Adrenal gland (tissue), 12 donors: ENCODE results near the gene POLQ. TPM values are rescaled to one million over a fixed set of nuclear protein-coding genes. Genes with fewer than 3 reads are reported as not detected.

Experiments used
- DNase-seq, 7 donors: peaks; one replicate each; pipeline ENCODE4 v3.0.0-alpha.2; 2019 to 2020
- H3K27ac ChIP-seq, 5 donors: fragments of 200-600 bp; sonication (generic) in 4 of 5; 1 replicate in 3 of 5; 2 replicates in 2 of 5; pipeline versions ENCODE4 v1.5.1 to v1.8.0; 2016 to 2020; ENCODE audit warnings: mild to moderate bottlenecking in 1 of 5
- H3K27me3 ChIP-seq: fragments of 200-600 bp; 2 replicates; pipeline ENCODE4 v1.8.0; 2021
- H3K36me3 ChIP-seq, 2 donors: fragments of 200-600 bp; replicated peaks in 1 of 2; 1 replicate in 1 of 2; 2 replicates in 1 of 2; pipeline versions ENCODE4 v1.5.1 to v1.8.0; 2018 to 2022
- H3K4me1 ChIP-seq, 2 donors: fragments of 200-600 bp; replicated peaks in 1 of 2; 1 replicate in 1 of 2; 2 replicates in 1 of 2; pipeline versions ENCODE4 v1.5.1 to v1.8.0; 2018 to 2021
- H3K4me3 ChIP-seq, 4 donors: fragments of 200-600 bp; sonication (generic) in 3 of 4; one replicate each; pipeline ENCODE4 v1.5.1; 2016 to 2018
- H3K9me3 ChIP-seq, 3 donors: fragments of 200-600 bp; sonication (generic) in 1 of 3; replicated peaks in 1 of 3; 1 replicate in 2 of 3; 2 replicates in 1 of 3; pipeline versions ENCODE4 v1.5.1 to v1.8.0; 2016 to 2021
- POLR2A ChIP-seq, 2 donors: fragments of 450-650 bp; IDR thresholded peaks; one replicate each; pipeline ENCODE4 v1.6.1; 2017; ENCODE audit warnings: antibody characterized with exemption in 2 of 2, mild to moderate bottlenecking in 2 of 2, moderate library complexity in 1 of 2
- WGBS, 4 donors: extraction: QIAGEN DNeasy Blood & Tissue Kit in 2 of 4; methylation state at CpG; one replicate each; pipeline versions ENCODE4 v1.1.5 to v1.1.7; 2013 to 2017; 5-methylcytosine and 5-hydroxymethylcytosine counted together
- intact Hi-C, 2 donors: fragments of 100-400 bp; cut with DNase I; formaldehyde crosslinking; loops; one replicate each; pipeline versions ENCODE4 v1.14.1 to v1.15.0; 2022 to 2023
- polyA plus RNA-seq, 3 donors: library from polyadenylated mRNA; stranded (reverse); fragments of 200-250 nt in 2 of 3; fragments of 350-450 nt in 1 of 3; fragmentation: Illumina TruSeq in 1 of 3; extraction: RNeasy Lipid Tissue Mini Kit (QIAGEN cat#74804) in 1 of 3; gene quantifications; one replicate each; pipeline ENCODE4 v1.2.3, GENCODE V29; 2013 to 2014
- total RNA-seq, 9 donors: library from RNA; depleted of rRNA in 4 of 9; stranded (reverse); fragments of >200 nt in 4 of 9; fragments of 120-200 nt in 1 of 9; fragmentation: NEBNext Ultra II Directional in 1 of 9; extraction: Animal tissue kit (Norgen Biotek cat#: 25700) in 1 of 9; gene quantifications; one replicate each; pipeline versions ENCODE4 v1.1.0 to v1.2.4, GENCODE V29; 2013 to 2023
- TF ChIP-seq, protein P1 (sequence below), 6 experiments: fragments of 450-650 bp in 4 of 6; fragments of 200-600 bp in 2 of 6; sonication (generic) in 1 of 6; IDR thresholded peaks; 1 replicate in 5 of 6; 2 replicates in 1 of 6; pipeline versions ENCODE4 v1.5.1 to v1.8.0; 2016 to 2021; ENCODE audit warnings: antibody characterized with exemption in 6 of 6, mild to moderate bottlenecking in 2 of 6, moderate library complexity in 1 of 6
- donor health status: healthy with polysubstance abuse.
- donor health status: Bipolar disorder and iron deficiency.
- donor health status: DM: yes; HTN: yes; CAD: no.
- donor health status: DM: no; HTN: no; CAD: no.
- donor health status: DM: no; HTN: no; CAD: no.
- donor health status: DM: yes; HTN: yes; CAD: no.

POLQ gene
- total and polyA plus RNA-seq, 12 donors = 0.06 to 6.3 (median 0.46) TPM

DNA sequence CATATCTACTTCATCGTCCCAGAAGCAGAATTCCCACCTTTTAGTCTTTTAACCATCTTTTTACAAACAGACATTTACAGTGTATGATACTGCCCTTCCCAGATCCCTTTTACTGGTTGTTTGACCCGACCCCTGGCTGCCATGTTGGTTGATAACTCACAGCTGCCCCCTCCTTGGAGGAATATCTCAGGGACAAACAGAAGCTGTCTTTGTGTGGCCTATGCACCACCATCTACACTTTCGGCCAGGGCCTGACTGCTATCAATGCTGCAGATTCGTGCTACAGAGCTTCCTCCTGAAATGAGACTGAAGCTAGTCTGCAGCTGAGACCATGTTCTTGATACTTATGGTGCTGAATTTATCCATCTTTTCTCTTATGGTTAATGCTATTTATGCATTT lies 6.6 kb upstream of the POLQ start:
- Histone ChIP-seq H3K27me3 (no peaks in the 10 kb centered on the region), H3K27ac (peak overlapping the region in 3 of 5 donors; percentile 13 to 64 (median 63)), H3K4me3 (peak overlapping the region in 2 of 4 donors; percentile 1 to 21), H3K36me3 (no peaks in the 10 kb centered on the region), H3K9me3 (no peaks in the 10 kb centered on the region), H3K4me1 (peaks cover 0 to 8% of the 10 kb centered on the region in 2 donors)
- intact Hi-C loops = loop anchor here in 1 of 2 donors (10.0 kb wide), 1 partner anchor 712 kb away; no protein-coding TSS in a partner anchor
- WGBS, 4 donors = 27 to 63% (median 42%) methylated on average over 4 of the region's 4 CpGs
- TF ChIP-seq, protein P1, sequence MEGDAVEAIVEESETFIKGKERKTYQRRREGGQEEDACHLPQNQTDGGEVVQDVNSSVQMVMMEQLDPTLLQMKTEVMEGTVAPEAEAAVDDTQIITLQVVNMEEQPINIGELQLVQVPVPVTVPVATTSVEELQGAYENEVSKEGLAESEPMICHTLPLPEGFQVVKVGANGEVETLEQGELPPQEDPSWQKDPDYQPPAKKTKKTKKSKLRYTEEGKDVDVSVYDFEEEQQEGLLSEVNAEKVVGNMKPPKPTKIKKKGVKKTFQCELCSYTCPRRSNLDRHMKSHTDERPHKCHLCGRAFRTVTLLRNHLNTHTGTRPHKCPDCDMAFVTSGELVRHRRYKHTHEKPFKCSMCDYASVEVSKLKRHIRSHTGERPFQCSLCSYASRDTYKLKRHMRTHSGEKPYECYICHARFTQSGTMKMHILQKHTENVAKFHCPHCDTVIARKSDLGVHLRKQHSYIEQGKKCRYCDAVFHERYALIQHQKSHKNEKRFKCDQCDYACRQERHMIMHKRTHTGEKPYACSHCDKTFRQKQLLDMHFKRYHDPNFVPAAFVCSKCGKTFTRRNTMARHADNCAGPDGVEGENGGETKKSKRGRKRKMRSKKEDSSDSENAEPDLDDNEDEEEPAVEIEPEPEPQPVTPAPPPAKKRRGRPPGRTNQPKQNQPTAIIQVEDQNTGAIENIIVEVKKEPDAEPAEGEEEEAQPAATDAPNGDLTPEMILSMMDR (IDR thresholded peaks at IDR 0.05) = no peak
- TF ChIP-seq POLR2A (IDR thresholded peaks at IDR 0.05) = no peak
- DNase-seq = no peak

DNA sequence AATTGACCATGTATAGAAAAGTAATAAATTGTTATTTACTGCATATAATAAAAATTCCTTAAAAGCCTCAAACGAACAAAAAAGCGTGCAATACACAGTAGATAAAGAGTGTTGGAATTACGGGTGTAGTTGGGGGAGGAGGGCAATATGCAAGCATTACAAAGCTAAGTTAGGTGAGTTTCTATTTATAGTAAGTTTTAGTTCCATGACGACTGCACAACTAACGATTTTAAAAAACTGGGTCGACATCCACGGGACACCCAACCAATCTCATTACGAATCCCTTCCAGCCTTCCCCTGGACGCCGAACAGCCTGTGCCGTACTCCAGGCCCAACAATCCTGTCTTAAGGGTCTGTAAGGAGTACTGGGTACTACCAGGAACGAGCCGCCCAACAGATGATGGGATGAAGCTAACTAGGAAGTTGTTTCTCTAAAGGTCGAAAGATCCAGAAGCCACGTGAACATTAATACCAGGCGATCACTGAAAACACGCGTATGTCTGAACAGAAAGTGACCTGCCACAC lies 677 bp downstream of the POLQ start:
- TF ChIP-seq, protein P1 (IDR thresholded peaks at IDR 0.05) = no peak
- TF ChIP-seq POLR2A (IDR thresholded peaks at IDR 0.05) = no peak
- Histone ChIP-seq H3K9me3 (no peaks in the 10 kb centered on the region), H3K36me3 (no peaks in the 10 kb centered on the region), H3K4me3 (peak overlapping the region in 2 of 4 donors; percentile 38 to 62), H3K27ac (no peak overlapping the region), H3K4me1 (peaks cover 5 to 13% of the 10 kb centered on the region in 2 donors), H3K27me3 (no peaks in the 10 kb centered on the region)
- DNase-seq = no peak
- WGBS, 4 donors = 4 to 6% (median 4%) methylated on average over 18 of the region's 18 CpGs
- intact Hi-C loops = no loop called here

DNA sequence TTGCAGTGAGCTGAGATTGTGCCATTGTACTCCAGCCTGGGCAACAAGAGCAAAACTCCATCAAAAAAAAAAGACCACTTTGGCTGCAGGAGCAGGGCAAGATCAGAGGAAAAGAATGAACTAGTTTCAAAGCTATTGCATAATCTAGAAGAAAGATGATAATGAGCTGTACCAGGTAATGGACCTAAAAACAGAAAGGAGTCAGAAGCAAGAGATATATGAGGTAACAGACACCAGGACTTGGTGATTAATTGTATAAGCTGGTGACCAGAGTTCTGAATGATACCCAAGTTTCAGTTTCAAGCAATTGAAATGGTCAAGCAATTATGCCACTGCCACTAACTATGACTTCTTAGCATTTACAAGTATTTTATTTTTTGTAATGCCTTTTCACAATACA lies 2.9 kb downstream of the POLQ start:
- DNase-seq = no peak

DNA sequence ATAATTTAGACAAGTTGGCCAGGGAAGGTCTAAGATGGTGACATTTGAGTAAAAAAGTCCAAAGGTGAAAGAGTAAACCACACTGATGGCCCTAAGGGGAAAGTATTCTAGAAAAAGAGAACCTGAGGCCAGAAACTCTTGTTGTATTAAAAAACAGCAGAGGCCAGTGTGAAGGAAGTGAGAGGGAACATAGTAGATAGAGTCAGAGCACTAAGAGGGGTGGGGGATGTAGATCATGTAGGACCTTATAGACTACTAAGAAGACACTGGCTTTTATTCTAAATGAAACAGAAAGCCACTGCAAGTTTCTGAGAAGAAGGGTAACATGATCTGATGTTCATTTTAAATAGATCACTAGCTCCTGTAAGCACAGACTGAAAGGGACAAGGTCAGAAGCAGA lies 14.5 kb downstream of the POLQ start:
- Histone ChIP-seq H3K4me3 (no peak overlapping the region), H3K27me3 (no peaks in the 10 kb centered on the region), H3K36me3 (no peaks in the 10 kb centered on the region), H3K27ac (no peak overlapping the region), H3K4me1 (no peaks in the 10 kb centered on the region), H3K9me3 (no peaks in the 10 kb centered on the region)
- intact Hi-C loops = no loop called here
- no peak for TF ChIP-seq POLR2A (IDR thresholded peaks at IDR 0.05)
- TF ChIP-seq, protein P1 (IDR thresholded peaks at IDR 0.05) = no peak
- DNase-seq = no peak

More for the DNA sequence above, 2.9 kb downstream of the POLQ start:
- no peak overlapping the region for H3K27ac ChIP-seq
- no peaks in the 10 kb centered on the region for H3K36me3 ChIP-seq
- H3K27me3 ChIP-seq = no peaks in the 10 kb centered on the region
- no peaks in the 10 kb centered on the region for H3K9me3 ChIP-seq
- TF ChIP-seq POLR2A (IDR thresholded peaks at IDR 0.05) = no peak
- TF ChIP-seq, protein P1 (IDR thresholded peaks at IDR 0.05) = no peak
- intact Hi-C loops = no loop called here
- peaks cover 5 to 13% of the 10 kb centered on the region in 2 donors for H3K4me1 ChIP-seq
- no peak overlapping the region for H3K4me3 ChIP-seq
